HG02571 (cell line): ENCODE results near the gene UBE2Q2.
"Not testable (repeated sequence)": the region's sequence is repeated elsewhere in the genome, so short reads cannot be mapped to it uniquely, and the experiment has no call there.

ENCODE experiments used
- ATAC-seq: cut with Tn5 transposase; IDR thresholded peaks from one replicate; pipeline ENCODE4 v1.9.1; 2021; ENCODE audit warnings: mild to moderate bottlenecking, moderate library complexity; ENCODE audit not compliant: unreplicated experiment

The UBE2Q2 gene

GRCh38 chr15:75864213-75865059 lies 21.2 kb downstream of the UBE2Q2 start:
- ATAC-seq = no peak

- ATAC-seq = not testable (repeated sequence)
These were observed 22.8 kb downstream of the UBE2Q2 start for GRCh38 chr15:75866045-75866444.

GRCh38 chr15:75866916-75867315 lies 23.7 kb downstream of the UBE2Q2 start:
- no peak for ATAC-seq

- no peak for ATAC-seq
These were observed 24.2 kb downstream of the UBE2Q2 start for GRCh38 chr15:75867449-75867848.

- no peak for ATAC-seq
These were observed 24.8 kb downstream of the UBE2Q2 start for GRCh38 chr15:75868019-75868418.

GRCh38 chr15:75869446-75869845 lies 26.2 kb downstream of the UBE2Q2 start:
- ATAC-seq = no peak

- ATAC-seq = not testable (repeated sequence)
These were observed 28.3 kb downstream of the UBE2Q2 start for GRCh38 chr15:75871589-75871988.

GRCh38 chr15:75872403-75872990 lies 29.2 kb downstream of the UBE2Q2 start:
- no peak for ATAC-seq

GRCh38 chr15:75884041-75884440 lies 40.8 kb downstream of the UBE2Q2 start:
- ATAC-seq = no peak

- no peak for ATAC-seq
These were observed 43.9 kb downstream of the UBE2Q2 start for GRCh38 chr15:75887178-75887577.

- no peak for ATAC-seq
These were observed 48.6 kb downstream of the UBE2Q2 start for GRCh38 chr15:75891895-75892294.

- ATAC-seq = no peak
These were observed 52.5 kb downstream of the UBE2Q2 start for GRCh38 chr15:75895731-75896130.

GRCh38 chr15:75900577-75900976 lies 57.3 kb downstream of the UBE2Q2 start:
- no peak for ATAC-seq

- ATAC-seq = no peak
These were observed 58.9 kb downstream of the UBE2Q2 start for GRCh38 chr15:75902129-75902557.

GRCh38 chr15:75903331-75904239 lies 60.3 kb downstream of the UBE2Q2 start, which contains the start of gene FBXO22:
Gene FBXO22 (plus strand): TSS chr15:75903878. CDS start chr15:75903964, 86 bp downstream.
- peak; percentile 94 for ATAC-seq

GRCh38 chr15:75905231-75905630 lies 62.0 kb downstream of the UBE2Q2 start:
- no peak for ATAC-seq

GRCh38 chr15:75910355-75910754 lies 67.1 kb downstream of the UBE2Q2 start:
- ATAC-seq = not testable (repeated sequence)

GRCh38 chr15:75916978-75917377 lies 73.7 kb downstream of the UBE2Q2 start:
- no peak for ATAC-seq

GRCh38 chr15:75918135-75918534 lies 74.9 kb downstream of the UBE2Q2 start:
- ATAC-seq = no peak

GRCh38 chr15:75920079-75920478 lies 76.8 kb downstream of the UBE2Q2 start:
- no peak for ATAC-seq
